ENCODE results near the gene PCSK1N. TPM values are rescaled to one million over a fixed set of nuclear protein-coding genes. Genes with fewer than 3 reads are reported as not detected.

PCSK1N gene
- total RNA-seq, 1 donor from 2014 or later: not detected

Other genes starting within 250 kb of the PCSK1N start
- 170 TPM for gene WDR13, start 238.1 kb downstream of the PCSK1N start, total RNA-seq
- gene WAS, start 151.8 kb downstream of the PCSK1N start, total RNA-seq: 4.4 TPM
- 2.2 TPM for gene SUV39H1, start 138.9 kb downstream of the PCSK1N start, total RNA-seq
- not detected for gene GLOD5, start 73.9 kb downstream of the PCSK1N start, total RNA-seq
- gene GATA1, start 49.0 kb downstream of the PCSK1N start, total RNA-seq: 0.16 TPM
- 37.3 TPM for gene HDAC6, start 33.5 kb downstream of the PCSK1N start, total RNA-seq
- gene ERAS, start 9.1 kb downstream of the PCSK1N start, total RNA-seq: not detected
- gene TIMM17B, start 62.2 kb upstream of the PCSK1N start, total RNA-seq: 80.5 TPM
- 58.6 TPM for gene PQBP1, start 62.3 kb upstream of the PCSK1N start, total RNA-seq
- 11.6 TPM for gene SLC35A2, start 76.0 kb upstream of the PCSK1N start, total RNA-seq
- gene PIM2, start 83.4 kb upstream of the PCSK1N start, total RNA-seq: 3.2 TPM
- gene OTUD5, start 122.0 kb upstream of the PCSK1N start, total RNA-seq: 19.8 TPM
- 0.68 TPM for gene KCND1, start 136.2 kb upstream of the PCSK1N start, total RNA-seq
- gene GRIPAP1, start 166.7 kb upstream of the PCSK1N start, total RNA-seq: 20.1 TPM
- 24.8 TPM for gene TFE3, start 207.7 kb upstream of the PCSK1N start, total RNA-seq
- gene CCDC120, start 223.4 kb upstream of the PCSK1N start, total RNA-seq: 1.4 TPM
- 7.1 TPM for gene PRAF2, start 238.4 kb upstream of the PCSK1N start, total RNA-seq
- 67.1 TPM for gene WDR45, start 244.3 kb upstream of the PCSK1N start, total RNA-seq

All from Right ventricle myocardium inferior (tissue), 1 donor.